ENCODE results near the gene MPP2.
"Not testable (repeated sequence)": the region's sequence is repeated elsewhere in the genome, so short reads cannot be mapped to it uniquely, and the experiment has no call there.

MPP2 gene

DNA sequence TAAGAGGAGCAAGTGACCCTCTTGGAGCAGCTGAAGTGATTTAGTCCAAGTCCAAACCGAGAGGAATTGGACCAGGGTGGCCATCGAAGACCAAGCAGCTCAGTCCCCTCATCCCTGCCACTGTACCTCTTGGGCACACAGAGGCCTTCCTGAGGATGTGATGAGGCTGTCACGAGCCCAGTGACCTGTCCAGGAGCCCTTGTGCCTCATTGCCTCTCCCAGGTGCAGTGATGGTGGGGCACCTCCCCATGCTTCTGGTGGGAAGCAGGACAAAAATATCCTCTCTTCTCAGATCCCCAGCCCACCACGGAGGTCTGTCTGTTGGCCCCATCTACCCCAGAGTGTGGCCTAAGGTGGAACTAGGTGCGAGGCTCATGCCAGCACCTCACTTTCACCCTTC, 63.1 kb downstream of the MPP2 start:
- no peak for DNase-seq

DNA sequence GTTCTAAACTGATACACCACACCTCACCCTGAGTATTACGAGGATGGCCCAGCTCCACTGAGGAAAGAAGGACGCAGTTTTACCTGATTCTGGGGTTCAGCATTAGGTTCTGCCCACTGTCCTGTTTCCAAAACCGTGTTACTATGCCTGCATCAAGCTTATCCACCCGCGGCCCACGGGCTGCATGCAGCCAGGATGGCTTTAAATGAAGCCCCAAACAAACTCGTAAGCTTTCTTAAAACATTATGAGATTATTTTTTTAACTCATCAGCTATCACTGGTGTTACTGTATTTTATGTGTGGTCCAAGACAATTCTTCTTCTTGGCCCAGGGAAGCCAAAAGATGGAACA, 64.4 kb downstream of the MPP2 start:
- DNase-seq = no peak

DNA sequence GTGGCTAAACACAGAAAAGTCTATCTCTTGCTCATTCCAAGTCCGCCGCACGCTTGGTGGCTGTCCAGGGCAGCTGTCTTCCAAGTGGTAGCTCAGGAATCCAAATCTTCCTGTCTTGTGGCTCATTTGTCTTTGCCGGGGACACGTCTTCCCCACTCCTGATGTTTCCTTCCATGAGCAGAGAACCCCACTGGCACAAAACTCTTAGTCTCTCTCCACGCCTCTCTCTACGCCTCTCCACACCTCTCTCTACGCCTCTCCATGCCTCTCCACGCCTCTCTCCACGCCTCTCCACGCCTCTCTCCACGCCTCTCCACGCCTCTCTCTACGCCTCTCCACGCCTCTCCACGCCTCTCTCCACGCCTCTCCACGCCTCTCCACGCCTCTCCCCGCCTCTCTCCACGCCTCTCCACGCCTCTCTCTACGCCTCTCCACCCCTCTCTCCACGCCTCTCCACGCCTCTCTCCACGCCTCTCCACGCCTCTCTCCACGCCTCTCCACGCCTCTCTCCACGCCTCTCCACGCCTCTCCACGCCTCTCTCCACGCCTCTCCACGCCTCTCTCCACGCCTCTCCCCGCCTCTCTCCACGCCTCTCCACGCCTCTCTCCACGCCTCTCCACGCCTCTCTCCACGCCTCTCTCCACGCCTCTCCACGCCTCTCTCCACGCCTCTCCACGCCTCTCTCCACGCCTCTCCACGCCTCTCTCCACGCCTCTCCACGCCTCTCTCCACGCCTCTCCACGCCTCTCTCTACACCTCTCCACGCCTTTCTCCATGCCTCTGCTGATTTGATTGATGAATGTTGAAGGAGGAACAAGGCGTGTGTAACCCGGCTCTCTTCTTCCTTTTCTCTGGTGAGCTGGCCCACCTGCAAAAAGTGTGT, 65.0 kb downstream of the MPP2 start:
- not testable (repeated sequence) for DNase-seq

DNA sequence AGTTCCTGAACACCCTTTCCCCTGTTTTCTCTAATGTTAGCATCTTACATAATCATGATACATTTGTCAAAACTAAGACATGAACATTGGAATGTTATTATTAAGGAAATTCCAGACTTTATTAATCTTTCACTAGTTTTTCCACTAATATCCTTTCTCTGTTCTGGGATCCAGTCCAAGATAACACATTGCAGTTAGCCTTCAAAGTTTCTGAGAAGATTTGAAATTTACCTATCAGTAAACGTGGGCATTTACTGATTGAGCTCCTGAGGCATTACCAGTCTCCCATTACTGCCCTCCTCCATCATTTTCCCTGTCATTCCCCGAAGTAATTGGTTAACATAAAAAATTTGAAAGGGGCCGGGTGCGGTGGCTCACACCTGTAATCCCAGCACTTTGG, 66.1 kb downstream of the MPP2 start:
- no peak for DNase-seq

DNA sequence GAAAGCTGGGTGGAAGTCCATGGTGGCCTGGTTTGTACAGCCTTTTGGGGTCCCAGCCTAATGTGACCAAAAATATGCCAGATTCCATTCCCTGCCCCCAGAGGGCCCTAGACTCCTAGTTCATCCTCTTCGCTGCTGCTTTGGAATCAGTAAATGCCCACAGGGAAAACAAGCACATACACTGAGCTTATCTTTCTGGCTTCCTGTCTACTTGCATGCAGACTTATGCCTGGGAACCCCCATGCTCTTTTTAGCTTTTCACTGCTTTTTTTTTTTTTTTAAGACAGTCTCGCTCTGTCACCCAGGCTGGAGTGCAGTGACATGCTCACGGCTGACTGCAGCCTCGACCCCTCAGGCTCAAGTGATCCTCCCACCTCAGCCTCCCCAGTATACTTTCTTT, 66.5 kb downstream of the MPP2 start:
- DNase-seq = no peak

DNA sequence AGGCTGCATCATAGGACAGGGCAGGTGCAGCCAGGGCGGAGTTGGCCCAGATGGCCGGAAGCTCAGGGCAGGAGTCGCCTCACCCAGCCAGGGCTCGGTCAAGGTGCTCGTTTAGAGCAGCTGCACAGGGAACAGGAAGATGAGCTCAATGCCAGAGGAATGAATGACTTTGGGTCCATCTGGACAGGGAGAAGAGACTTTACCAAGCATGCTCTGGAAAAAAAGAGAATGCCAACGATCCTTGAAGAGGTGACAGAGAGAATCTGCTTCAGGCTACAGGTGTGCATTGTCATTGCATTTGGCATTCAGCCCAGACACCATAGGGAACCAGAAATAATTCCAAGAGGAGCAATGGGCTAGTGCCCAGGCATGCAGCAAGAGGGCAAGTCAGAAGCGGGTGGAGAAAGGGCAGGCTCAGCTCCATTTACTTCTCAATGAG, 67.6 kb downstream of the MPP2 start:
- DNase-seq = no peak

DNA sequence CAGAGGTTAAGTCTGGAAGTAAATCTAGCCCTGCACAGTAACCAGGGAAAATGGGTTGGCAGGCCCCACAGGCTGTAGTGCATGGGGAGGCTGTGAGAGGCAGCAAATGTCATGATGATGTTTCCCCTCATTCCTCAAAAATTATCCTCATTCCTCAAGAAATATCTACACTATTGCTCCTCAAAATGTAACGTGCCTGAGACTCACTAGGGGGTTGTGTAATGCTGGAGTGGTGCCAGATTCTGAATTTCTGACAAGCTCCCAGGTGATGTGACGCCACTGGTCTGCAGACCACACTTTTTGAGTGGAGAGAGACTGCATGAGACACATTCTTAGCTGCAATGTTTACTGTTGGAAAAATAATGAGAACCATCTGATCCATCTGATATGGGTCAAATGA, 73.2 kb downstream of the MPP2 start:
- no peak for DNase-seq

DNA sequence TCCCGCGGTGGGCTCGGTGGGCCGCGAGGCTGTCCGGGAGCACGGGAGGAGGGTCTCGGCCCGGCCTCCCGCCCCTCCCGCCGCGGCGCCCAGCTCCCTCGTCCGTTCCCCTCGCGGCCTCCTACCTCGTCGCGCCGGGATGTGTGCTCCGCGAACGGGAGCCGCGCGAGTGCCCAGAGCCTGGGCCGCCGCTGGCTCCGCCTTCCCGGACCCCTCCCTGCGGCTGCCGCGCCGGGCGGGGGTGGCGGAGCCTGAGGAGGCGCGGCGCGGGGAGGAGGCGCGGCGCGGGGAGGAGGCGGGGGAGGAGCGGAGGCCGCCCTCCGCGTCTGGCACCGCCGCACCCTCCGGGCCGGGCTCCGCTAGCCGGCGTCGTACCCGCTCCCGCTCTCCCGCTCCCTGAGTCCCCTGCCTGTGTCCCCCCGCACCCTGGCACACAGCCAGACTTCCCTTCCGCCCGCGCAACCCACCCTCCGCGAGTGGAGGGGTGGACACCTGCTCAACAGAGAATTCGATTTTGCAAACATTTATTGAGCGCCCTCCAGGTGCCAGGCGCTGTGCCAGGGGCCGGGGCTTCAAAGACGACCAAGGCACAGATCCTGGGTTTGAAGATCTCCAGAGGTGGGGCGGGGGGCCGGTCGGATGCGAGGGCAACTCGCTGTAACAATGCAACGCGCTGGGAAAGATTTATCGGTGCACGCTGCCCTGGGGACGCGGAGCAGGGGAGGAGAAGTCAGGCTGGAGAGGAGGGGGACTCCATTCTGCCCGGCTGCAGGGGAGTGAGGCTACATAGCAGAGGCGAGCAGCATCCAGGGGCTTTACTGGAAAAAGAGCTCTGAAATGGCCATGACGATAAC, 74.1 kb downstream of the MPP2 start, which contains the start of gene MPP3:
TSS of gene MPP3 (minus strand) at position 171 of the 854 bp plus-strand sequence. CDS start 1,240 bp downstream, outside the sequence.
- peak; percentile 40 for DNase-seq

DNA sequence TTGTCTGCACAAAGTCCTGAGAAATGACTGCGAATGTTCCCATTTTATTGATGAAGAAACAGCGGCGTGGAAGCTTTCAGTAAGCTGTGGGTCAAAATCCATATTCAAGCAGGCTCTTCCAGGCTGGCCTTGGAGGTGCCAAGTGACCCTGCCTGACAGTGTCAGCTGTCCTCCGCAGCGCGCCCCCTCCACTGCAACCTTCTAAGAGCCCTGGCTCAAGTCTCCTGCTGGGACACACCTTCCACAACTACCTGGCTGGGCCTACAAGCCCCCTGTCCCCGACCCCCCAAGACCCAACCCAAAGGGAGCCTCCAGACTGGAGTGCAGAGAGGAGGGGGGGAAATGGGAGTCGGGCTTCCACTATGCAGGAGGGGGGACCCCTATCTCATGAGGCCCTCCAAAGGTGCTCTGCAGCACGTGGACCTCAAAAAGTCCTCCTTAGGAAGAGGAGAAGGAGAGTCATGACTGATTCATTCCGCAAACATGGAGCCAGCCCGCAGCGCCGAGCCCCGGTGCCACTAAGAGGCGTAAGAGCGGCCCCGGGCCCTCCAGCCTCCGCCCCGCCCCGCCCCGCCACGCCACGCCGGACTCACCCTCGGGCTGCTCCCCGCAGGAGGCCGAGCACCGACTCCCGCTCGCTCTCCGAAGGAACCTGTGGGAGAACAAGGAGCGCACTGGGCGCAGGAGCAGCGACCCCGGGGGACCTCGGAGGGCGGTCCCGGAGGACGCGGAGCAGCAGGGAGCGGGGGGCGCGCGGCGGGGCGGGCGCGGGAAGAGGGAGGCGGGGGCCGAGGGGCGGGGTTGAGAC, 75.0 kb downstream of the MPP2 start:
- DNase-seq = no peak

DNA sequence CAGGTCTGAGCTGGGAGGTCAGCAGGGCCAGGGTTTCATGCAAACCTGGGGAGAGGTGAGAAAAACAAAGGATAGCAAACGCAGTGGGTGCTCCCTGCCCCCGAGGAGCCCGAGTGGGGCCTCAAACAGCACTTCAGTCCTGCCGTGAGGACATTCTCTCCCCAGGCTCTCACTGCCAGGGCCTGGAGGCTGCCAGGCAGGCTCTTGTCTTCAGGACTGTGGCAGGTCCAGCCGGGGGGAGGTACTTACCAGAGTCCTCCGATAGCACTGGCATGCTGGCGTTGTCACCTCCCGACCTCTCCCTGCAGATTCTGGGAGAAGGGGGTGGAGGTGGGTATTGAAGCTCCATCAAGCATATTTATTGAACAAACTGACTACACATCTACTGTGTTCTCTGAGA, 75.7 kb downstream of the MPP2 start:
- no peak for DNase-seq

DNA sequence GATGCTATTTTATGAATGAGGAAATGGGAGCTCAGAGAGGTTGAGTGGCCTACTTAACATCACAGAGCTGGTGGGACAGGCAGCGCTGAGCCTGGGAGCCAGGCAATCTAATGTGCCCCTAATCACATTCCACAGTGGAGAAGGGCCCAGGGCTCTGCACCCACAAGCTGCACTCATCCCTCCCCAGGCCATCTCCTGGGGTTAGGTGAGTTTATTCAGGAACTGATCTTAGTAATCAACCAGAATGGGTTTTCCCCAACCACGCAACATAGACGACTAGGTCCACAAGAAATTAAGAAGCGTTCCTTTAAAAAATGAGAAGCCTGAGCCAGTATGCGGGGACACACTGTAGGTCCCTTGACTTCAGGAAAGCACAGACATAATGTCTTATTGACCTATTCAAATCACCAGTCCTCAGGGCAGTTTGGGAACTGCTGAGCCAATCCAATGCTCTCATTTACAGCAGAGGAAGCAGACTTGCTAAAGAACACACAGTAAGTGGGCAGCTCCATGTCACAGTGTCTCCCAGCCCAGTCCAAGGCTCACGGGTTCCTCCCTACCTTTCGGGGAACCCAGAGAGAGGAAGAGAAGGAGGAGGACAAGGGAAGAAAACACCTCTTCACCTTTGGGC, 76.7 kb downstream of the MPP2 start:
- DNase-seq = no peak

DNA sequence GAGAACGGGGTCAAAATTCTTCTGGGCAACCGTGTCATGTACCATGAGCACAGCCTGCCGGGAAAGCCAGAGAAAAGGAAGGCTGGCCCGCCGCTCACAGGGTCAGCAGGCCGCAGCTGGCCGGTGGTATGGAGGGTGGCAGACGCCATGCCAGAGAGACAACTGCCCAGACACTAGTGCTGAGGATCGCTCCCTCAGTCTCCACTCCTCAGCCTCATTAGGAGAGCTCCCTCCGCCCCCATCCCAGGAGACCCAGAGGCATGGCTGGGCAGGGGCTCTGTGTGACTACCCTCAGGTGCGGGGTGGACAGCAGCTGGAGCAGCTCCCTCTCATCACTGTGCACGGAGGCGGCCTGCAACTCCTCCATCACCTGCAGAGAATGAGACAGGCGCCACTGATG, 77.6 kb downstream of the MPP2 start:
- no peak for DNase-seq

DNA sequence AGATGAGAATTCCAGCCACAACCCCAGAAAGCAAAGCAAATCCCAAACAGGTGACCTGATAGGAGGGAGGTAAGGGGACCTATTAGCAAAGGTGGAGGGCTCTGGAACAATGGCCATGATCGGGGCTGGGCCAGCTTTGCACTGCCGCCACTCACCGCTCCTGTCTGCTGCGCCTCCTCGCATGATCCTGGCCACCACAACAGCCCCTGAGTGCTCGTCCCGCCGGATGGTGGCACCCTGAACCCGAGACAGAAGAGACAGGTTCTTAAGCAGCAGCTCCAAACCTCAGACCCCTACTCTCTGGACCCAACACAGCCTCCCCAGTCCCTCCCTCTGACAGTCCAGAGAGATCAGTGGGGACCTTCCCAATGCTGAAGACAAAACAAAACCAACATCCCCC, 79.7 kb downstream of the MPP2 start:
- no peak for DNase-seq

DNA sequence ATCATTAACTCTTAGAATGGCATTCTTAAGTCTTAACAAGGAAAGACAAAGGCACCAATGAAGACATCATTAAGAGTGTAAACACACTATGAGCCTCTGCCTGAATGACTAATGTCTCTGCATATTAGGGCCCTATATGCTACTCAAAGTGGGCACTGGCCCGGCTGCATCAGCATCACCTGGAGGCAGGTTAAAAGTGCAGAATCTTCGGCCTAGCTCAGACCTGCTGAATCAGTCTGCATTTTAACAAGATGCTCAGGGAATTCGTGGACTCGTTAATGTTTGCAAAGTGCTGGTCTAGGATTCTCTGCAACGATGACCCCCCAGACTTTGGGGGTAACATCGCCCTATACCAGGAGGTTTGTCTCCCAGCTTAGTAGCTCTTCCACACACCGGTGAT, 81.1 kb downstream of the MPP2 start:
- no peak for DNase-seq

DNA sequence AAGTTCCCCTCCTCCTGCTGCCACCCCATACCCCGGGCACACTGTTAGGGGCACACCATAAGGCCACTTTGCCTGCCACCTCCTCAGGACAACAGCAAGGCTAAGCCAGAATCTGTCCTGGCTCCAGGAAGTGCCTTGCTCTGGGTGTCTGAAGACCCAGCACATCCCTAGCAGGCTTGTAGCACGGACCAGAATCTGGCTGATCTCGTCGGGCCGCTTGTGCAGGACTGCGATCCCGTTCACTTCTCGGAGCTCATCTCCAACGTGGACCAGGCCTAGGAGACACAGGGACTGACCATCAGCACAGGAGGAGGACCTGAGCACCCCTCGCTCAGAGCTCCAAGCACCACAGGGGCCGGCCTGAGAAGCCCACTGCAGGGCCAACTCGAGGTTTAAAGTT, 81.8 kb downstream of the MPP2 start:
- DNase-seq = no peak

Measured in activated CD4-positive, alpha-beta T cell treated with anti-CD3 and anti-CD28 coated beads for 1 hour (primary cell).